Measurements from ENCODE around the gene EYS.

The EYS gene

GRCh38 chr6:64522859-64523258 lies 1184.2 kb downstream of the EYS start:
- Histone ChIP-seq H3K27me3 (ENCODE audit: insufficient read depth, low read length) (no peaks in the 10 kb centered on the region), H3K36me3 (ENCODE audit: insufficient read depth, low read length) (no peaks in the 10 kb centered on the region), H3K4me1 (ENCODE audit: control insufficient read depth, insufficient read depth, low read length, unreplicated experiment) (peaks cover 15% of the 10 kb centered on the region), H3K27ac (ENCODE audit: low read depth, low read length) (no peak overlapping the region), H3K79me2 (ENCODE audit: control insufficient read depth, insufficient read depth, low read length, unreplicated experiment) (no peaks in the 10 kb centered on the region), H2AFZ (ENCODE audit: low read length, unreplicated experiment) (no peak overlapping the region), H3K4me3 (ENCODE audit: low read depth, low read length) (no peak overlapping the region)

- Histone ChIP-seq H3K27me3 (ENCODE audit: insufficient read depth, low read length) (no peaks in the 10 kb centered on the region), H3K36me3 (ENCODE audit: insufficient read depth, low read length) (no peaks in the 10 kb centered on the region), H2AFZ (ENCODE audit: low read length, unreplicated experiment) (peak overlapping the region; percentile 62), H3K79me2 (ENCODE audit: control insufficient read depth, insufficient read depth, low read length, unreplicated experiment) (no peaks in the 10 kb centered on the region), H3K27ac (ENCODE audit: low read depth, low read length) (peak overlapping the region; percentile 60), H3K4me1 (ENCODE audit: control insufficient read depth, insufficient read depth, low read length, unreplicated experiment) (peaks cover 15% of the 10 kb centered on the region), H3K4me3 (ENCODE audit: low read depth, low read length) (peak overlapping the region; percentile 43; the same call in 1 of the 2 replicates)
Observed at GRCh38 chr6:64520050-64520449, 1187.0 kb downstream of the EYS start.

- H3K4me3 ChIP-seq (ENCODE audit: low read depth, low read length): no peak overlapping the region
- H2AFZ ChIP-seq (ENCODE audit: low read length, unreplicated experiment): no peak overlapping the region
- no peaks in the 10 kb centered on the region for H3K27me3 ChIP-seq (ENCODE audit: insufficient read depth, low read length)
- peaks cover 15% of the 10 kb centered on the region for H3K4me1 ChIP-seq (ENCODE audit: control insufficient read depth, insufficient read depth, low read length, unreplicated experiment)
- no peaks in the 10 kb centered on the region for H3K79me2 ChIP-seq (ENCODE audit: control insufficient read depth, insufficient read depth, low read length, unreplicated experiment)
- H3K36me3 ChIP-seq (ENCODE audit: insufficient read depth, low read length): no peaks in the 10 kb centered on the region
- H3K27ac ChIP-seq (ENCODE audit: low read depth, low read length): no peak overlapping the region
Observed at GRCh38 chr6:64516393-64516792, 1190.6 kb downstream of the EYS start.

- H3K27ac ChIP-seq (ENCODE audit: low read depth, low read length): no peak overlapping the region
- H3K27me3 ChIP-seq (ENCODE audit: insufficient read depth, low read length): no peaks in the 10 kb centered on the region
- H3K4me3 ChIP-seq (ENCODE audit: low read depth, low read length): no peak overlapping the region
- H3K4me1 ChIP-seq (ENCODE audit: control insufficient read depth, insufficient read depth, low read length, unreplicated experiment): peaks cover 5% of the 10 kb centered on the region
- H2AFZ ChIP-seq (ENCODE audit: low read length, unreplicated experiment): no peak overlapping the region
- H3K36me3 ChIP-seq (ENCODE audit: insufficient read depth, low read length): no peaks in the 10 kb centered on the region
- H3K79me2 ChIP-seq (ENCODE audit: control insufficient read depth, insufficient read depth, low read length, unreplicated experiment): no peaks in the 10 kb centered on the region
Observed at GRCh38 chr6:64507661-64508060, 1199.4 kb downstream of the EYS start.

- Histone ChIP-seq H3K4me3 (ENCODE audit: low read depth, low read length) (no peak overlapping the region), H3K4me1 (ENCODE audit: control insufficient read depth, insufficient read depth, low read length, unreplicated experiment) (peaks cover 5% of the 10 kb centered on the region), H3K79me2 (ENCODE audit: control insufficient read depth, insufficient read depth, low read length, unreplicated experiment) (no peaks in the 10 kb centered on the region), H3K36me3 (ENCODE audit: insufficient read depth, low read length) (no peaks in the 10 kb centered on the region), H2AFZ (ENCODE audit: low read length, unreplicated experiment) (no peak overlapping the region), H3K27me3 (ENCODE audit: insufficient read depth, low read length) (no peaks in the 10 kb centered on the region), H3K27ac (ENCODE audit: low read depth, low read length) (no peak overlapping the region)
Observed at GRCh38 chr6:64505312-64505711, 1201.7 kb downstream of the EYS start.

GRCh38 chr6:64504503-64504902 lies 1202.5 kb downstream of the EYS start:
- no peak overlapping the region for H3K4me3 ChIP-seq (ENCODE audit: low read depth, low read length)
- H3K79me2 ChIP-seq (ENCODE audit: control insufficient read depth, insufficient read depth, low read length, unreplicated experiment): no peaks in the 10 kb centered on the region
- H3K36me3 ChIP-seq (ENCODE audit: insufficient read depth, low read length): no peaks in the 10 kb centered on the region
- no peaks in the 10 kb centered on the region for H3K27me3 ChIP-seq (ENCODE audit: insufficient read depth, low read length)
- H3K27ac ChIP-seq (ENCODE audit: low read depth, low read length): no peak overlapping the region
- peaks cover 5% of the 10 kb centered on the region for H3K4me1 ChIP-seq (ENCODE audit: control insufficient read depth, insufficient read depth, low read length, unreplicated experiment)
- peak overlapping the region; percentile 49 for H2AFZ ChIP-seq (ENCODE audit: low read length, unreplicated experiment)

- no peaks in the 10 kb centered on the region for H3K79me2 ChIP-seq (ENCODE audit: control insufficient read depth, insufficient read depth, low read length, unreplicated experiment)
- H3K27ac ChIP-seq (ENCODE audit: low read depth, low read length): no peak overlapping the region
Observed at GRCh38 chr6:64502801-64503200, 1204.2 kb downstream of the EYS start.

GRCh38 chr6:64497634-64498033 lies 1209.4 kb downstream of the EYS start:
- Histone ChIP-seq H2AFZ (ENCODE audit: low read length, unreplicated experiment) (no peak overlapping the region), H3K4me1 (ENCODE audit: control insufficient read depth, insufficient read depth, low read length, unreplicated experiment) (no peaks in the 10 kb centered on the region), H3K36me3 (ENCODE audit: insufficient read depth, low read length) (no peaks in the 10 kb centered on the region), H3K27ac (ENCODE audit: low read depth, low read length) (no peak overlapping the region), H3K27me3 (ENCODE audit: insufficient read depth, low read length) (no peaks in the 10 kb centered on the region), H3K79me2 (ENCODE audit: control insufficient read depth, insufficient read depth, low read length, unreplicated experiment) (no peaks in the 10 kb centered on the region), H3K4me3 (ENCODE audit: low read depth, low read length) (no peak overlapping the region)

More at GRCh38 chr6:64502801-64503200, 1204.2 kb downstream of the EYS start:
- Histone ChIP-seq H3K36me3 (ENCODE audit: insufficient read depth, low read length) (no peaks in the 10 kb centered on the region), H3K27me3 (ENCODE audit: insufficient read depth, low read length) (no peaks in the 10 kb centered on the region), H2AFZ (ENCODE audit: low read length, unreplicated experiment) (no peak overlapping the region), H3K4me3 (ENCODE audit: low read depth, low read length) (no peak overlapping the region), H3K4me1 (ENCODE audit: control insufficient read depth, insufficient read depth, low read length, unreplicated experiment) (peaks cover 5% of the 10 kb centered on the region)

GRCh38 chr6:64489763-64490162 lies 1217.3 kb downstream of the EYS start:
- Histone ChIP-seq H3K4me3 (ENCODE audit: low read depth, low read length) (no peak overlapping the region), H3K27ac (ENCODE audit: low read depth, low read length) (no peak overlapping the region), H3K4me1 (ENCODE audit: control insufficient read depth, insufficient read depth, low read length, unreplicated experiment) (no peaks in the 10 kb centered on the region), H3K36me3 (ENCODE audit: insufficient read depth, low read length) (no peaks in the 10 kb centered on the region), H3K79me2 (ENCODE audit: control insufficient read depth, insufficient read depth, low read length, unreplicated experiment) (no peaks in the 10 kb centered on the region), H3K27me3 (ENCODE audit: insufficient read depth, low read length) (no peaks in the 10 kb centered on the region), H2AFZ (ENCODE audit: low read length, unreplicated experiment) (no peak overlapping the region)

- H3K27ac ChIP-seq (ENCODE audit: low read depth, low read length): no peak overlapping the region
- H2AFZ ChIP-seq (ENCODE audit: low read length, unreplicated experiment): no peak overlapping the region
- no peaks in the 10 kb centered on the region for H3K79me2 ChIP-seq (ENCODE audit: control insufficient read depth, insufficient read depth, low read length, unreplicated experiment)
- no peaks in the 10 kb centered on the region for H3K4me1 ChIP-seq (ENCODE audit: control insufficient read depth, insufficient read depth, low read length, unreplicated experiment)
- H3K27me3 ChIP-seq (ENCODE audit: insufficient read depth, low read length): no peaks in the 10 kb centered on the region
- H3K4me3 ChIP-seq (ENCODE audit: low read depth, low read length): no peak overlapping the region
- no peaks in the 10 kb centered on the region for H3K36me3 ChIP-seq (ENCODE audit: insufficient read depth, low read length)
Observed at GRCh38 chr6:64486578-64487351, 1220.3 kb downstream of the EYS start.

- Histone ChIP-seq H3K27ac (ENCODE audit: low read depth, low read length) (no peak overlapping the region), H3K79me2 (ENCODE audit: control insufficient read depth, insufficient read depth, low read length, unreplicated experiment) (no peaks in the 10 kb centered on the region), H2AFZ (ENCODE audit: low read length, unreplicated experiment) (no peak overlapping the region), H3K27me3 (ENCODE audit: insufficient read depth, low read length) (no peaks in the 10 kb centered on the region), H3K4me1 (ENCODE audit: control insufficient read depth, insufficient read depth, low read length, unreplicated experiment) (no peaks in the 10 kb centered on the region), H3K36me3 (ENCODE audit: insufficient read depth, low read length) (no peaks in the 10 kb centered on the region), H3K4me3 (ENCODE audit: low read depth, low read length) (no peak overlapping the region)
Observed at GRCh38 chr6:64483956-64484499, 1223.0 kb downstream of the EYS start.
